Neural cell (in vitro differentiated cells): ENCODE results near the gene OR8A1. TPM values are rescaled to one million over a fixed set of nuclear protein-coding genes. Genes with fewer than 3 reads are reported as not detected.

Source experiments
- H2AFZ ChIP-seq: fragments of 200-600, 300-800 bp; sonication (generic), shearing (Covaris generic); 2 replicates; pipeline ENCODE4 v1.6.0; 2014; ENCODE audit warnings: low read depth, mild to moderate bottlenecking, antibody characterized with exemption, low read length, moderate library complexity
- H3F3A ChIP-seq: fragments of 200-600 bp; shearing (Covaris generic); 2 replicates; pipeline ENCODE4 v1.6.1; 2016; ENCODE audit warnings: mild to moderate bottlenecking, moderate library complexity, mixed read lengths, antibody characterized with exemption, low read length; ENCODE audit not compliant: insufficient read depth, poor library complexity, severe bottlenecking
- H3K27ac ChIP-seq: fragments of 200-600, 300-800 bp; sonication (generic), shearing (Covaris generic); 2 replicates; pipeline ENCODE4 v1.5.1; 2014; ENCODE audit warnings: mild to moderate bottlenecking, low read length, moderate library complexity
- H3K27me3 ChIP-seq: fragments of 300-800, 200-600 bp; sonication (generic), shearing (Covaris generic); 2 replicates; pipeline ENCODE4 v1.6.0; 2014; ENCODE audit warnings: mild to moderate bottlenecking, low read depth, low read length, moderate library complexity; ENCODE audit not compliant: insufficient read depth
- H3K36me3 ChIP-seq: fragments of 300-800, 200-600 bp; sonication (generic), shearing (Covaris generic); 2 replicates; pipeline ENCODE4 v1.5.1; 2014; ENCODE audit warnings: mild to moderate bottlenecking, antibody characterized with exemption, low read length, moderate library complexity; ENCODE audit not compliant: insufficient read depth
- H3K4me2 ChIP-seq: fragments of 300-800, 200-600 bp; sonication (generic), shearing (Covaris generic); 2 replicates; pipeline ENCODE4 v1.6.0; 2014; ENCODE audit warnings: mild to moderate bottlenecking, low read length
- H3K4me3 ChIP-seq: fragments of 300-800, 200-600 bp; sonication (generic), shearing (Covaris generic); 2 replicates; pipeline ENCODE4 v1.5.1; 2014; ENCODE audit warnings: mild to moderate bottlenecking, low read length, moderate library complexity
- H3K79me2 ChIP-seq: fragments of 200-600 bp; shearing (Covaris generic); replicated peaks from 2 replicates; pipeline ENCODE4 v1.6.0; 2014; ENCODE audit warnings: mild to moderate bottlenecking, low read length, moderate library complexity; ENCODE audit not compliant: insufficient read depth
- H3K9ac ChIP-seq: fragments of 300-800, 200-600 bp; sonication (generic), shearing (Covaris generic); 2 replicates; pipeline ENCODE4 v1.6.1; 2016; ENCODE audit warnings: mild to moderate bottlenecking, low read length, mixed read lengths
- H3K9me2 ChIP-seq: fragments of 200-600 bp; shearing (Covaris generic); 2 replicates; pipeline ENCODE4 v1.6.1; 2016; ENCODE audit warnings: mild to moderate bottlenecking, low read length, mixed read lengths; ENCODE audit not compliant: insufficient read depth
- H3K9me3 ChIP-seq: fragments of 200-600, 300-800 bp; sonication (generic), shearing (Covaris generic); 2 replicates; pipeline ENCODE4 v1.6.1; 2016; ENCODE audit warnings: mild to moderate bottlenecking, mixed run types, low read length, moderate library complexity, mixed read lengths
- H4K20me1 ChIP-seq: fragments of 200-600 bp; shearing (Covaris generic); 2 replicates; pipeline ENCODE4 v1.6.1; 2016; ENCODE audit warnings: mild to moderate bottlenecking, mixed run types; ENCODE audit not compliant: insufficient read depth
- CTCF ChIP-seq: fragments of 450-650 bp; IDR thresholded peaks from 2 replicates; pipeline ENCODE4 v1.5.1; 2014; ENCODE audit warnings: antibody characterized with exemption, mild to moderate bottlenecking, moderate library complexity; ENCODE audit not compliant: poor library complexity, severe bottlenecking
- EP300 ChIP-seq: fragments of 450-650 bp; conservative IDR thresholded peaks from 2 replicates; pipeline ENCODE4 v1.6.1; 2014; ENCODE audit warnings: antibody characterized with exemption, mild to moderate bottlenecking, moderate library complexity; ENCODE audit not compliant: poor library complexity, severe bottlenecking
- EZH2 ChIP-seq: fragments of 200-600, 300-800 bp; shearing (Covaris generic), sonication (generic); IDR thresholded peaks from 2 replicates; pipeline ENCODE4 v1.6.1; 2014; ENCODE audit warnings: antibody characterized with exemption, low read length, borderline replicate concordance, mild to moderate bottlenecking; ENCODE audit not compliant: insufficient read depth, poor library complexity, severe bottlenecking
- MXI1 ChIP-seq: fragments of 450-650 bp; conservative IDR thresholded peaks from 2 replicates; pipeline ENCODE4 v1.6.1; 2014; ENCODE audit warnings: antibody characterized with exemption, mild to moderate bottlenecking; ENCODE audit not compliant: poor library complexity, severe bottlenecking
- POLR2AphosphoS5 ChIP-seq: IDR thresholded peaks from 2 replicates; pipeline ENCODE4 v1.6.1; 2012
- RAD21 ChIP-seq: fragments of 450-650 bp; conservative IDR thresholded peaks from 2 replicates; pipeline ENCODE4 v1.6.1; 2014; ENCODE audit warnings: antibody characterized with exemption, mild to moderate bottlenecking, moderate library complexity
- REST ChIP-seq: IDR thresholded peaks from 2 replicates; pipeline ENCODE4 v1.6.1; 2012; ENCODE audit warnings: borderline replicate concordance
- SMC3 ChIP-seq: fragments of 450-650 bp; conservative IDR thresholded peaks from 2 replicates; pipeline ENCODE4 v1.6.1; 2014; ENCODE audit warnings: antibody characterized with exemption, mild to moderate bottlenecking, moderate library complexity; ENCODE audit not compliant: poor library complexity
- TAF1 ChIP-seq: IDR thresholded peaks from 2 replicates; pipeline ENCODE4 v1.6.1; 2012; ENCODE audit warnings: low read depth
- polyA plus RNA-seq: library from polyadenylated mRNA; depleted of rRNA; stranded (reverse); fragments of >200 nt; gene quantifications from 2 replicates; pipeline ENCODE4 v1.2.3, GENCODE V29; 2014

OR8A1 gene
- polyA plus RNA-seq, 1 donor from 2014 or later = not detected

GRCh38 chr11:124611064-124611463 lies 41.3 kb downstream of the OR8A1 start, which contains the start of gene PANX3:
Gene PANX3 (plus strand): TSS chr11:124611428. CDS start chr11:124611557, 129 bp downstream.
- Histone ChIP-seq H2AFZ (no peak within 1 kb of the TSS), H3K79me2 (no peaks in the 10 kb centered on the region), H3K4me3 (no peak within 1 kb of the TSS), H4K20me1 (no peaks in the 10 kb centered on the region), H3K27ac (no peak within 1 kb of the TSS), H3K36me3 (no peaks in the 10 kb centered on the region), H3K9me3 (no peaks in the 10 kb centered on the region), H3K4me2 (no peak within 1 kb of the TSS), H3K9ac (no peak within 1 kb of the TSS), H3K9me2 (no peaks in the 10 kb centered on the region), H3F3A (no peaks in the 10 kb centered on the region), H3K27me3 (no peaks in the 10 kb centered on the region)
- TF ChIP-seq EZH2 (no peak), CTCF (no peak), EP300 (no peak), RAD21 (no peak), POLR2AphosphoS5 (no peak), TAF1 (no peak), REST (no peak), SMC3 (no peak), MXI1 (no peak)

GRCh38 chr11:124612045-124612444 lies 42.2 kb downstream of the OR8A1 start:
- H3K79me2 ChIP-seq = no peaks in the 10 kb centered on the region
- no peaks in the 10 kb centered on the region for H3F3A ChIP-seq
- no peak overlapping the region for H2AFZ ChIP-seq
- no peak overlapping the region for H3K4me3 ChIP-seq
- H3K27ac ChIP-seq = no peak overlapping the region
- no peaks in the 10 kb centered on the region for H3K27me3 ChIP-seq
- TF ChIP-seq CTCF (no peak), EP300 (no peak), REST (no peak), RAD21 (no peak), POLR2AphosphoS5 (no peak), SMC3 (no peak), EZH2 (no peak), TAF1 (no peak), MXI1 (no peak)
- H3K9me3 ChIP-seq = no peaks in the 10 kb centered on the region
- no peak overlapping the region for H3K9ac ChIP-seq
- no peaks in the 10 kb centered on the region for H4K20me1 ChIP-seq
- no peaks in the 10 kb centered on the region for H3K36me3 ChIP-seq
- no peaks in the 10 kb centered on the region for H3K9me2 ChIP-seq
- no peak overlapping the region for H3K4me2 ChIP-seq
